UCSD-AML1 (cell line): Measurements from ENCODE around the gene NEO1.

ENCODE experiments used
- DNase-seq: peaks from one replicate; lab custom pipeline; 2025; ENCODE audit not compliant: unreplicated experiment; lab: John Stamatoyannopoulos, UW

The NEO1 gene

DNA sequence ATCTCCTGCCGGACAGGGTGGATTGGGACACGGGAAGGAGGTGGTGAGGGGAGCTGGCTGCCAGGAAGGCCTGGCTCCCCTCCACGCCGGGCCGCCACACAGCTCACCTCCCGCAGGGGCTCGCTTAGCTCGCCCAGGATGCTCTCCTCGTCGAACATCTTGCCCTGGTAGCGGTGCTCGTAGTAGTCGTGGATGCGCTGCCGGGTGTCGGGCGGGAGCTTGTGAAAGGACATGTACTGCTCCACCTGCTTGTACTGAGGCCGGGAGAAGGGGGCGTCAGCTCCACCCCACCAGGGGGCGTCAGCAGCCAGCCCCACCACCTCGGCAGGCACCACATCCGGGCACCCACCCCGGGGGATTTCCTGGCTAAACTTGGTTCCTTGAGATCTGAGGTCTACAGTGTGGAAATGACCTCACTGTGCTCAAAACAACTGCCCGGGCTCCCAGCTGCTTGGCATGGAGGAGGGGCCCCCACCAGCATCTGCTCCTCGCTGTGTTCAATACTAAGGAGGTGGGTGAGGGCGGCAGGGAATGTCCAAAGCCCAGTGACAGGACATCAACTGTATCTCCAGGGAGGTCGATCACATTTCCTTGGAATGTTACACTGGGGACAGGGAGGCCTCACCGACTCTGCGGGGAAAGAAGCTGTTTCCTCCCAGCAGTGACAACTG is 273.1 kb downstream of the NEO1 start:
- DNase-seq, result peak; percentile 44

DNA sequence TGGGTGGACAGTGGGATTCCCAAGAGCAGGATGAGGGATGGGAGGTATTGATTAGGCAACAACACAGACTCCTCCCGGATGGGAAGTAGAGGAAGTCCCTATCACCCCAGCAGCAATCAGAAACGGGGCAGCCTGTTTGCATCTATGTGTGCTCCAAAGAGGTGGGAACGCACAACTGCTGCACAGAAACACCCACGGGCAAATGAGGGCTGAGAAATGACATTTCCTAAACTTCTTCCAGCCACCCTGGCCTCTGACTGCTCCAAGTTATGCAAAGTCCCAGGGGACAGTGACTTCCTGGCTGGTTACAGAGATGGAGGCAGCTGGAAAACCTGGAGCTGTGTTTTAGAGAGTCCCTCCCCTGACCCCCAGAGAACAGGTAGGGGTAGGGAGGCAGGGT is 273.9 kb downstream of the NEO1 start:
- no peak for DNase-seq

DNA sequence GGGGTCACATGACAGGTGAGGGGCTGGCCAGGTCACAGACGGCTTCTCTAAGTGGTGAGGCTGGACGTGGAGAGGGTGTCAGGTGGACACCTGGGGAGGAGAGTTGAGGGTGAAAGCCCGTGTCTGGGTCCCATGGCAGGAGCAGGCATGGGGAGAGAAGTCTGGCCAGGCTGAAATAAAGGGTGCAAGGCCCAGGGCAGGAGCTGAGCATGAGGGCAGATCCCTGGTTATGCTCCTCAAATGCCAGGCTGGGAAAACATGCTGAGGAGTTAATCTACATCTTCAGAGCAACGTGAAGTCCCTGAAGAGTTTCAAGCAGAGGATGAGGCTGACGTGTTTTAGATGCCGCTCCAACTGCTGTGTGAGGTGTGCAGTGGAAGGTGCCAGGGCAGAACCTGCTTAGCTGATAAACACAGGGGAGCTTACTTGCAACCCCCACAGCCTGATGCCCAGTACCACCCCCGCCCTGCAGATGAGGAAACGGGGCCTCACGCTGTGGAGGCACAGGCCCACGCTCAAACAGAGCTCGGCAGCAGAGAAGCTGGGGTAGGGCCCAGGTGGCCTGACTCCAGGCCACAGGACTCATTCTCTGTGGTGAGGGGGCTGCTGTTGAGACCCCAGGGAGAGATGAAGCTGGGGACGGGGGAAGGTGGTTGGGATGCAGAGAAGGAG is 276.0 kb downstream of the NEO1 start:
- DNase-seq, result no peak

DNA sequence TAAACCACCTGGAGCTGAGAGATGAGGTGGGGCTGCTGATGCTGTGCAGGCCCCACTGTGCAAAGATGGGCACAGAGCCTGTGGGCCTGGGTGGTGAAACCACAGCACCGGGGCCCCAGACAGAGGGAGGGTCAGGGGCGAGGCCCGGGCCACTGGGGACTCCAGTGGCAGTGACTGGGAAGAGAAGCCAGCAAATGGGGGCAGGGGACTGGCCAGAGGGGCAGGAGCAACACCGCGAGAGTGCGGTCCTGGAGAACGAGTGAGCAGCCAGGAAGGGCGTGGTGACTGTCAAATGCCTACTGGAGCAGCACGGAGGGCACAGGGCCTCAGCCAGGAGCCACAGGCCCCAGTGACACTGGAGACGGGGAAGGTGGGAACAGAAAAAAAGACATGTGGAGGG is 276.7 kb downstream of the NEO1 start:
- DNase-seq, result no peak

DNA sequence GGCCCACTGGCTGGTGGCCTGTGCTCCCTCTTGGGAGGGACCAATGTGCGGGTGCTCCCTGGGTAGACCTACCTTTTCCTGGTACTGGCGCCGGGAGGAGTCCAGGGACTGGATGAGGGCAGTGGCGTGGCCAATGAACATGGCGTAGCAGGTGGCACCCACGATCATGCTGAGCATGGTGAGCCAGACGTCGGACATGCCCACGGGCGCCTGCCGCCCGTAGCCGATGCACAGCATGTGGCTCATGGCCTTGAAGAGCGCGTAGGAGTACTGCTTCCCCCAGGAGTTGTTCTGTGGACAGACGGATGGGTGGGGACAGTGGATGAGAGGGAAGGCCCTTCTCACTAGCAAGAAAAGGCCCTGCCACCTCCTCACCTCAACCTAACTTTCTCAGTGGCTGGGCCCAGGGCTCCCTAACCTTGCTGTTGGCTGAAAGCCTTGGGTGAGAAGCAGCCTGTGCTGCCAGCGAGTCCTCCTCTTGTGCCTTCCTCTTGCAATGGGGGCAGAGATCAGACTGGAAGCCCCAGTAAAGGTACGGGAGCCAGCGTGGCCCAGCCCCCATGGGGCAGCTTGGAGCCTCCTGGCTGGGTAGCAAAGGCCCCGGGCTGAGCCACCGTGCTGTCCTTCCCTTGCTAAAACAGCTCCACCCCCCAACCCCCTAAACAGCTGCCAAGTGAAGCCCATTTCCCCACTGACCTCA is 277.4 kb downstream of the NEO1 start:
- no peak for DNase-seq

DNA sequence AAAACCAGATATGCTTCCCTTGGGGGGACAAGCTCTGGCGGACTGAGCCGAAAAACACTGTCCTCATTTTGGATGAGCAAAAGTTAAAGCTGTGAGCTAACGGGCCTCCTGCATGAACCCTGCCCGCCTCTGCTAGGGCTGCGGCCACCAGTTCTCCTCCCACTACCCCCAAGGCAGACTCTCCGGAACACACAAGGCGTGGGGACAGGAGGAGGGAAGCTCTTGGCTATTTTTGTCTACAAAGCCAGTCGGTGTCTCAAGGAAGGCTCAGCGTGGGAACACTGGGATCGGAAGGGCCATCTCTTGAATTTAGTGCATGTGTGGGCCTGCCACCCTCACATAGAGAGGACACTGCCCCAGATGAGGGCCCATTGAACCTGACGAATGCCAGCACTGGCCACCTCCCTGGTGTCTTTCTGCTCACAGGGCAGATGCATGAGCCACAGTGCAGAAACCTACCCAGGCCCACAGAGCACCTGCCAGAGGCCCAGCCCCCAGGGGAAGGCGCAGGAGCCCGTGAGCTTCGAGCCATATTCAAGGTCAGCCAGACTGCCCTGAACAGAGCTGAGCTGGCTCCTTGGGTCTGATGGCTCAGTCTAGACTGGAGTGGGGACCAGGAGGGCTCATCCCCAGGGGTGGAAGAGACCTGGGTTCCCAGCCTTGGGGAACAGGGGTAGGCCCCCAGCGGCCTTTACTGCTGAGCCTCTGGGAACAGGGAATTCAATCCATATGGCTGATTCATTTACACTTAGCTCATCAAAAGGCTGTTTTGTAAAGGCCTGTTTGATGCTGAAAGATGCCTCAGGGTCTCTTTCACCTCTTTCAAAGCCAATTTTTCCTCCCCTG is 278.2 kb downstream of the NEO1 start:
- DNase-seq, result no peak

DNA sequence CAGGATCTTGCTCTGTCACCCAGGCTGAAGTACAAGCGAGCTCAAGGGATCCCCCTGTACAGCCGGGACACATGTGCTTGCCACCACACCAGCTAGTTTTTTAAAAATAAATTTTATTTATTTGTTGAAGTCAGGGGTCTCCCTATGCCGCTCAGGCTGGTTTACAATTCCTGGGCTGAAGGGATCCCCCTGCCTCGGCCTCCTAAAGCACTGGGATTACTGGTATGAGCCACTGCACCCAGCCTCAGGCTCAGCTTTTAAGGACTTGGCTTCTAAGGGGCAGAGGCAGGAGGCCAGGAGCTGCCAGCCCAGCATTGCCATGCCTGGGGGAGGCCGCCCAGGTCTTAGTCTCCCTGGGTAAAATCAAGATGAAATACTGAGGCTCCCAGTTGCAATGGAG is 279.2 kb downstream of the NEO1 start:
- no peak for DNase-seq

DNA sequence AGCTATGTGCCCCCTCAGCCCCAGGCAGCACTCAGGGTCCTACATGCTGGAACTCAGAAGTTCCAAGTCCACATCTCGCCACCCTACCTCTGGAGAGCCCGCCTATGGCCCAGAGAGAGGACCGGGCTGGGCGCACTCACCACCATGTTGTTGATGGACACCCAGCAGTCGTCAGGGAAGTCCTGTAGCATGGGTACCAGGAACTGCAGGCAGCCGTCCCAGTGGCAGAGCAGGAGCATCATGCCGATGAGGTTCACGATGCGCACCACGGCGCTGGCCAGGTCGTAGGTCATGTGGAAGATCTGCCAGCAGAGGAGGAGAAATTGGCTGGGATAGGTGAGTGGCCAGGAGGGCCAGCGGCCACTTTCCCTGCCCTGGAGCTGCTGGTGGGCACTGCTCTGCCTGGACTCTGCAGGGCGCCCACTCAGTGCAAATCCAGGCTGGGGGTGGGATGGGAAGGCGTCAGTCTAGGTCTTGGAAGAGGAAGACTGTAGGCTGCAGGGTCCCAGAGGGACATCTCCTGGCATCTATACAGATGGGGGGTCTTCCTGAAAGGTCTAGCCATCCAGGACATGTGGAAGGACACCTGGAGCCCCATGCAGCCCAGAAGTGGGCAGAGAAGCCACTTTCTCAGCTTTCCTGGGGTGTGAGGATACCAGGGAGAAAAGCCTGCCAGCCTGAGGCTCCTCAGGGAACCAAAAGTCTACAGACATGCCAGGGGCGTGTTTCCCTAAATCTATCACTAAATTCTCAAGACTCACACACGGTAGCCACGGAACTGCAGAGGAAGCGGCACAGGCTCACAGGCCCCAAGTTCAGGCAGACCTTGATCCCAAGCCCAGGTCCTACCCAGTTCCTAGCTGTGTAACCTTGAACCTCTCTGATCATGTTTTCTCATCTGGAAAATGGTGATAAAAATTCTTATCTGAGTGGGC is 280.0 kb downstream of the NEO1 start:
- DNase-seq, result no peak

DNA sequence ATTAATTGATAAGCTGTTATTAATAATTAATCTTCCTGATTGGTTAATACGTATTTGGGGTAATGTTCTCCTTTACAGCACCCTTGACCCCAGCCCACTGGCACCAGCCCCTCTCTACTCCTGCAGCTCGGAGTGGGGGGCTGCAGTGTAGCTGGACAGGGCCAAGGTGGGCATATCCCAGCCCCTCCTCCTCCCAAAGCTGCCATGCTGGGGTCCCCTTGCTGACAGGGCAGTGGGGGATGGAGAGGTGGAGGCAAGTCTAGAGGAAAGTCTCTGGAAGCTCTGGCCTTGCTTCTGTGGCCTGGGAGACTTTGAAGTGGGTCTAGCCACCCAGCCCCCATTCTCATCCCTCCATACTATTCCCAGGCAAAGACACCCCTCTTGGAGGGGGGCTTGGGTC is 280.7 kb downstream of the NEO1 start:
- DNase-seq, result no peak

DNA sequence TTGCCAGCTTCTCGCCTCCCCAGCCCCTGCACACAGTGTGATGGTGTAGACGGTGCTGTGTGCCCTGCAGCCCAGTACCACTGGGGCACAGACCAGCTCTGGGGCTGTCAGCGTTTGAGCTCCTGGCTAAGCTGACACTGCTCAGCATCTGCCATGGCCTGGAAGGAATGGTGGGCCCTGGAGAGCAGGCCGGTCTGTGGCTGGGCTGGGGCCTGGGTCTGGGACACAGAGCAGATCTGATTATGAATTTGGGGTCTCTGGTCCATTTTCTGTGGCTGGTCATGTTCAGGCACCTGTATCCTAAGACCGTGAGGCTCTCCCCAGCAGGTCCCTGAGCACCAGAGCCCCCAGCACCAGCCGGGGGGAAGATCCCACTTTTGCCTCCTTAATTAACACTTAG is 281.8 kb downstream of the NEO1 start:
- DNase-seq, result no peak

DNA sequence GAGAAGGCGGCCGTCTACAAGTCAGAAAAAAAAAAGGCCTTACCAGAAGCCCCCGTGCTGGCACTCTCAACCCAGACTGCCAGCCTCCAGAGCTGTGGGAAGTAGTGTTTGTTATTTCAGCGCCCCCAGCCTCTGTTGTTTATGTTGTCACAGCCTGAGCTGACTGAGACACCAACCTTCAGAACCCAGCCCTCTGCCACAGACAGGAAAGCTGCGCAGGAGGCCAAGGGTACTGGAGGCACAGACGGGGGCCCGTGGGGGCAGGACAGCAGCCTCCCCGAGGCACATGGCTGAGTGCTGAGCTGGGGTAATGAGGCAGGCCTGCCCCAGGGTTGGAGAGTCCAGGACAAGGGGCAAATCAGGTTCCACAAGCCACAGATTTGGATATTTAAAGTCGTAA is 282.8 kb downstream of the NEO1 start:
- DNase-seq, result no peak

DNA sequence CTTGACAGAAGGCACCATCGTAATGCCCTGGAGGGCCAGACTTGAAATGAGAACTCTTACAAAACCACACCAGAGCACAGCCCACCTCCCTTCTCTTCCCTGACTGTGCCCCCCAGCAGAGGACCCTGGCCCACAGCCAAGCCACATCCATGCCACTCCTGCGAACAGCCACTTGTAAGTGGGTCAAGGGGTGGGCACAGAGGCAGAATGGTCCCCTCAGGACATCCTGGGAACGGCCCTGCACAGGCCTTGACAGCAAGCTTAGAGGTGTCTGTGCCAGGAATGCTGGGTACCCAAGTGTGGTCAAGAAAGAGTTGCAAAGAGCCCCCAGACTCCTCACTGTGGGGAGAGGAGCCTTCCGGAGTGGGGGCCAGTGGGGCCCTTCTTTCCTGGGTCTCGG is 283.2 kb downstream of the NEO1 start:
- DNase-seq, result no peak

DNA sequence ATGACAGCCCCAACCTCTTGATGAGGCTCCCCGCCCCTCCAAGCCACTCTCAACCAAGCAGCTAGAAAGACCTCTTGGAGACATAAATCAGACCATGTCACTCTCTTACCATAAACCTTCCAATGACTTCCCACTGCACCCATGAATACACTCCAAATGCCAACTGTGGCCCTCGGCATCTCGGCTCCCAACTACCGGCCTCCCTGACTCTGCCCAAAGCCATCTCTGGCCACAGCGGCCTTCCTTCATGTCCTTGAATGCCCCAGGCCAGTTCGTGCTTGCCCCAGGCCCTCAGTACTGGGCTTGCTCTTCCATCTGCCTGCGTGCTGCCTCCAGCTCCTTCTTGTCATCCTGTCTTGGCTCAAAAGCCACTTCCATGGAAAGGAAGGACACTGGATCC is 284.5 kb downstream of the NEO1 start:
- no peak for DNase-seq

DNA sequence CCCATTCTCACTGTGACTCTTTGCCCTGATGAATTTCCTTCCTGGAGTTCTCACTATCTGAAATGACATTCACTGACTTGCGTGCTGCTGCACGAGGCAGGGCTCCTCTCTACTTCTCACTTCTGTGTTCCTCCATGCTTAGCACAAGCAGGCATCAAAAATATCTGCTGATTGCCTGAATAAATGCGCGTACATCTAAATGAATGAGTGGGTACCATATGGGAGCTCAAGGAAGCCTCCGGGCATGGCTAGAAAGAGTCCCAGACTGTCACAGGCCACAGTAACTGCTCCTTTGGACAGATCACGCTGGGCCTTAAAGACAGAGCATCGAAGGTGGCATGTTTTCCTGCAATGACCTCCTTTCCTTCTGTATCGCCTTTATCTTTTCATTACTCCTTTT is 284.9 kb downstream of the NEO1 start:
- DNase-seq, result no peak

DNA sequence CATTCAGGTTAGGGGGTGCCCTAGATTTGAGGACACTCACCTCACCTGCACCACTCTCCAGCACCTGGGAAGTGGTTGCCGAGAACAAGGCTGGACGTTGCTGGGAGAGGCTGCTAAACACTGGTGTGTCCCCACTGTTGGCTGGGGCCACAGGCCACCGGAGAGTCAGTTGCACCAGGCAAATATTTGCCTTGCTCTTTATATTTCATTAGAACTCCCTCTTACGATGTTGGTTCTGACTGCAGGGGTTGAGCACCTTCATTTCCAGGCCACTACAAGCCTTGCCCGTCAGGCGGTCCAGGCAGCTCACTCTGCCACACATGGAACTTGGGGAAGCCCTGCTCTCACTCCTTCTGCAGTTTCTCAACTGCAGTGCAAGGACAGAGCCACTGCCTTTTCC is 285.8 kb downstream of the NEO1 start:
- no peak for DNase-seq

DNA sequence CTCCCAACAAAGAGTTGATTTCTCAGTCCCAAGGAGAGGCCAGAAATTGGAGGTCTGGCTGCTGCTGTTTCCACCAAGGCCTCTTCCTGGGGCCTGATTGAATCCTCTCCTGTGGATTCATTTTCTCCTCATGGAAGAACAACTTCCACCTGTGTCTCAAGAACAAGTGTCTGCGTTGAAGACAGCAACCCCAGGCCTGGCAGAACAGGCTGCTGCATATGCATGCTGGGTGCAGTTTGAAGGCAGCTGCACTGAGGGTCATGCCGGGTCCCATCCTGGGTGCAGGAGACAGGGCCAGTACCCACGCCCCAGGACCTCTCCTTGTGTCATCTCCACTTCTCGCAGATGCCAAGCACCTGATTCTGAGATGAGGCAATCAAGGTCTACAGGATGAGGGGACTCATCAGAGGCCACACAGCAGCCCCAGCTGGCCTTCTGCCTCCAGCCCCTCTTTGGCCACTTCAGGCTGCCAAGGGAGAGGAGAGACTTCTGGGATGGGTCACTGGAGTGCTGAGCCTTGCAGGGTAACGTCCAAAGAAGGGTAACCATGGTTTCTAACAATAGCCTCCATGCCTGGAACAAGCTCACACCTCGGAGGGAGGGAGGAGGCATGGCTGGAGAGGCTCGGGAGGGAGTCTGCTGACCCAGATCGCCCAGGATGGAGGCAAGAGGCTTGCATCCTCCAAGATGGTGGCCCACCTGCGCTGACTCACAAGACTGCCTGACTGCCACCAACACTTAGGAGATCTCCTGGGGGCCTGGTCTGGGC is 286.5 kb downstream of the NEO1 start:
- no peak for DNase-seq

DNA sequence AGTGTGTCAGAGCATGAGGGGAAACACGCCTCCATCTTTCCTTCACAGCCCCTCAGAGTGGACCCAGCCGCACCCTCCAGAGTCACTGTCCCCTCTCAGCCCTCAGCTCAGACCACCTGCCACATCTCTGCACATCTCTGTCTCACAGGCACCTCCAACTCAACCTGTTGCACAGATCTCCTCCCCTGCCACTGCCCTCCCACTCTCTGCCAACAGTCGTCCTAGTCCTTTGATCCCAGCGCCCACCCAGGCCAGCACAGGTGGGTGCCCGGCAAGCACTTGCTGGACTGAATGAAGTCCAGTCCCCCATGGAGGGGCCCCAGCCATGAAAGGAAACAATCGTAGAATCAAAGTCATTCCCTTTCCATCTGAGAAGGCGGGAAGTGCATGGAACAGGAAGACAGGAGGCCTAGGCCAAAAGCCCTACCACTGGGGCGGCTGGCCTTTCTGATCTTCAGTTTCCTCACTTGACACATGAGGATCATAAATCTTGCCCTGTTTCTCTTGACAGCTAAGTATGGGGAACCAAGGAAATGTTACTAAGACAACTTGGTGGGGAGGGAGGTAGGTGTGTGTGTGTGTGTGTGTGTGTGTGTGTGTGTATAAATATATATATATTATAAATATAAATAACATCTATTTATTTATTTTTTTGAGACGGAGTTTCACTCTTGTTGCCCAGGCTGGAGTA is 288.4 kb downstream of the NEO1 start:
- DNase-seq, result no peak

DNA sequence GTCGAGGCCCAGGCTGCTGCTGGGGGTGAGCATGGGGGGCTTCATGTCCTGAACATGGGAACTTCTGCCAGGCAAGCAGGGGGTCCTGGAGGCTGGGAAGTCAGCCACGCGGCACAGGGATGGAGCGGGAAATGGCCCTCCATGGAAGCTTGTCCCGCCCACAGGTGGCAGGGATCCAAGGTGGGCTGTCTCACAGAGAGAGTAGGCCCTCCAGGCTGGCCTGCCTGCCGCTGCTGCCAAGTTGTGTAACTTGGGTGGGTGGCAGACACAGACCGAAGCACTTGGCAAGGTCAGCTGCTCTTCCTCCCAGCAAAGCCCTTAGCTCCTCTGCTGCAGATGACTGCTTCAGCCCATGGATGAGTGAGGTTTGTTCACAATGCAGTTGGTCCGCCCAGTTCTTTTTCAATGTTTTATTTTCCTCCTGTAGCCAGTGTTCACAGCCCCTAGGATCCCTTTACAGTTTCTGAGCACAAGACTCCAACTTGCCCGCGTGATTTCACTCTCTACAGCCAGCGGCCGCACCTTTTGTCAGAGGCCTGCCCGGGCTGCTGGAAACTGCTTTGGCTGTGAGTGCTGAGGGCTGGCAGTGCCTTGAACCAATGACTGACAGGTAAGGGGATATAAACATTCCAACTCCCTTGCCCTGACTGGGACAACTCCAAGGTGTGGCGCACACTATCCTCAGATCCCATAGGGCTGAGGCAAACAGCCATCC is 289.8 kb downstream of the NEO1 start:
- no peak for DNase-seq

DNA sequence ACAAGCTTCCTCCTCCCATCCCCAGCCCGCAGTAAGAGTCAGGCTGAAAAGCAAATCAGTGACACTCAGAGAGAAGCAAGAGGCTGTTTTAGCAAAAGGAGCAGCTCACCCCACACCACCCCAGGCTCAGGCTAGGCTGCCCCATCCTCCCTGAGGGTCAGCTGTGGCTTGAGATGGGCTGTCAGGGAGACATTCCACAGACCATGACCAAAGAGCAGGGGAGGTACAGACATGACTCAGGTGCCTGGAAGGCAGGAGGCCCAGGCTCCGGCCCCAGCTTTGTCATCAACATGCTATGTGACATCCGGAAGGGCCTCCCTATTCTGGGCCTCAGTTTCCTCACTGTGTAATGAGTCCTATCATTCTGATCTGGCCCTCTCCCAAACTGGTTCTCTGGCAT is 291.8 kb downstream of the NEO1 start:
- no peak for DNase-seq
